IMR-90 (cell line): ENCODE measurements around the gene ARHGAP24.

ENCODE experiments used
- CEBPB ChIP-seq: IDR thresholded peaks from 2 replicates; pipeline ENCODE4 v1.6.1; 2012; ENCODE audit warnings: low read depth, low read length, improper control_type of control experiment
- CTCF ChIP-seq: conservative IDR thresholded peaks from 2 replicates; pipeline ENCODE4 v1.5.1; 2012; ENCODE audit warnings: mild to moderate bottlenecking, low read depth, low read length, improper control_type of control experiment
- ELK1 ChIP-seq: fragments of 150-350 bp; IDR thresholded peaks from 2 replicates; pipeline ENCODE4 v1.6.1; 2016; ENCODE audit warnings: low read depth, mild to moderate bottlenecking, low read length, moderate library complexity, borderline replicate concordance
- FOS ChIP-seq: fragments of 150-350 bp; IDR thresholded peaks from 2 replicates; pipeline ENCODE4 v1.6.1; 2016; ENCODE audit warnings: low read depth, low read length
- MAFK ChIP-seq: IDR thresholded peaks from 2 replicates; pipeline ENCODE4 v1.6.1; 2012; ENCODE audit warnings: low read depth, low read length, improper control_type of control experiment
- MAZ ChIP-seq: IDR thresholded peaks from 2 replicates; pipeline ENCODE4 v1.6.1; 2012; ENCODE audit warnings: low read depth, mild to moderate bottlenecking, low read length, improper control_type of control experiment, moderate library complexity, borderline replicate concordance
- MXI1 ChIP-seq: IDR thresholded peaks from 2 replicates; pipeline ENCODE4 v1.6.1; 2012; ENCODE audit warnings: low read depth, mild to moderate bottlenecking, low read length, moderate library complexity, borderline replicate concordance
- POLR2A ChIP-seq: IDR thresholded peaks from 2 replicates; pipeline ENCODE4 v1.6.1; 2012; ENCODE audit warnings: mild to moderate bottlenecking, low read depth, low read length
- RAD21 ChIP-seq: IDR thresholded peaks from 2 replicates; pipeline ENCODE4 v1.6.1; 2012; ENCODE audit warnings: low read length, improper control_type of control experiment
- RFX5 ChIP-seq: IDR thresholded peaks from 2 replicates; pipeline ENCODE4 v1.8.0; 2012; ENCODE audit warnings: low read depth, mild to moderate bottlenecking, low read length, moderate library complexity
- SMC3 ChIP-seq: fragments of 150-350 bp; IDR thresholded peaks from 2 replicates; pipeline ENCODE4 v1.6.1; 2016; ENCODE audit warnings: low read depth, mild to moderate bottlenecking, antibody characterized with exemption, low read length, moderate library complexity
- USF2 ChIP-seq: fragments of 150-350 bp; IDR thresholded peaks from 2 replicates; pipeline ENCODE4 v1.6.1; 2017; ENCODE audit warnings: mild to moderate bottlenecking, antibody characterized with exemption, low read length, low read depth

GRCh38 chr4:85745939-85746338 lies 271.0 kb downstream of the ARHGAP24 start:
- no peak for TF ChIP-seq USF2
- TF ChIP-seq CTCF, result no peak
- no peak for TF ChIP-seq RAD21
- TF ChIP-seq MXI1, result no peak
- no peak for TF ChIP-seq POLR2A
- TF ChIP-seq MAFK, result no peak
- no peak for TF ChIP-seq MAZ
- no peak for TF ChIP-seq ELK1
- no peak for TF ChIP-seq RFX5
- TF ChIP-seq FOS, result no peak
- no peak for TF ChIP-seq SMC3
- TF ChIP-seq CEBPB, result no peak
